ENCODE measurements around the gene DDX47.

DNA sequence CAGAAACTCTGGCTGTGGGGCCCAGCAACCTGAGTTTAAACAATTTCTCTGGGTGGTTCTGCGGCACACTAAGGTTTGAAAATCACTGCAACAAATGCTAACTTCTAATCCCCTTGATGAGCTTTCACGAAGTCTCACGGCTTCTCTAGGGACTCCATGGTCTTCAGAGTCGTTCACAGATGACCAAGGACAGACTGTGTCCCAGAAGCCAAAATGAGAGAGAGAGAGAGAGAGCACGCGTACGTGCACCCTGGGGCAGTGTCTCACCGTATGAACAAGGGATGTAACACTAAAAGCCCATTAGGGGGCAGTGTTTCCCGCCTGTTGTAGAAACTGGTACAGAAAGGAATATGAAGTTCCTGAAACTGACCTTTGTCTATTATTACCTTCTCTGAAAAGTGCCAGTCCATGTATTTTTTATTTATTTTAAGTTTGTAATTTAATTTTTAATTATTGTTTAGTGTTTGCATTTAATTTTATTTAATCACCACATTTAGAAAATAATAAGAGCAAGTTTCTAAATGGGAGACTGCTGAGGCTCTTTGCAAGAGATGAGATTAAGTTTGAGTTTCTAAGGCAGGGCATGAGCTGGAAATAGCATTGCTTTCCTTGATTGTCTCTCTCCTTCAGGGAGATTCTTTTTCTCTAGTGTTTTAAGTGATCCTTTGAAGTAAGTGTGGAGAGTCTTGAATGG lies 24.3 kb upstream of the DDX47 start:
- TF ChIP-seq SIN3A (IDR thresholded peaks at IDR 0.05; ENCODE audit: low read depth, low read length) (no peak), GABPA (IDR thresholded peaks at IDR 0.05; ENCODE audit: low read depth) (no peak), CBFB (IDR thresholded peaks at IDR 0.05; ENCODE audit: low read depth) (no peak)
- TF ChIP-seq, protein P1, sequence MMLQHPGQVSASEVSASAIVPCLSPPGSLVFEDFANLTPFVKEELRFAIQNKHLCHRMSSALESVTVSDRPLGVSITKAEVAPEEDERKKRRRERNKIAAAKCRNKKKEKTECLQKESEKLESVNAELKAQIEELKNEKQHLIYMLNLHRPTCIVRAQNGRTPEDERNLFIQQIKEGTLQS (IDR thresholded peaks at IDR 0.05; ENCODE audit: borderline replicate concordance, extremely low read depth, low read depth, low read length) = no peak
- TF ChIP-seq, protein P2, sequence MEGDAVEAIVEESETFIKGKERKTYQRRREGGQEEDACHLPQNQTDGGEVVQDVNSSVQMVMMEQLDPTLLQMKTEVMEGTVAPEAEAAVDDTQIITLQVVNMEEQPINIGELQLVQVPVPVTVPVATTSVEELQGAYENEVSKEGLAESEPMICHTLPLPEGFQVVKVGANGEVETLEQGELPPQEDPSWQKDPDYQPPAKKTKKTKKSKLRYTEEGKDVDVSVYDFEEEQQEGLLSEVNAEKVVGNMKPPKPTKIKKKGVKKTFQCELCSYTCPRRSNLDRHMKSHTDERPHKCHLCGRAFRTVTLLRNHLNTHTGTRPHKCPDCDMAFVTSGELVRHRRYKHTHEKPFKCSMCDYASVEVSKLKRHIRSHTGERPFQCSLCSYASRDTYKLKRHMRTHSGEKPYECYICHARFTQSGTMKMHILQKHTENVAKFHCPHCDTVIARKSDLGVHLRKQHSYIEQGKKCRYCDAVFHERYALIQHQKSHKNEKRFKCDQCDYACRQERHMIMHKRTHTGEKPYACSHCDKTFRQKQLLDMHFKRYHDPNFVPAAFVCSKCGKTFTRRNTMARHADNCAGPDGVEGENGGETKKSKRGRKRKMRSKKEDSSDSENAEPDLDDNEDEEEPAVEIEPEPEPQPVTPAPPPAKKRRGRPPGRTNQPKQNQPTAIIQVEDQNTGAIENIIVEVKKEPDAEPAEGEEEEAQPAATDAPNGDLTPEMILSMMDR (IDR thresholded peaks at IDR 0.05 in 2 of 3, conservative IDR thresholded peaks at IDR 0.05 in 1 of 3; ENCODE audit: control insufficient read depth in 2 of 3, extremely low read depth in 1 of 3, insufficient read depth in 1 of 3, low read depth in 3 of 3, low read length in 3 of 3) = peak; percentile 67 to 86 (median 83)
- TF ChIP-seq, protein P3, sequence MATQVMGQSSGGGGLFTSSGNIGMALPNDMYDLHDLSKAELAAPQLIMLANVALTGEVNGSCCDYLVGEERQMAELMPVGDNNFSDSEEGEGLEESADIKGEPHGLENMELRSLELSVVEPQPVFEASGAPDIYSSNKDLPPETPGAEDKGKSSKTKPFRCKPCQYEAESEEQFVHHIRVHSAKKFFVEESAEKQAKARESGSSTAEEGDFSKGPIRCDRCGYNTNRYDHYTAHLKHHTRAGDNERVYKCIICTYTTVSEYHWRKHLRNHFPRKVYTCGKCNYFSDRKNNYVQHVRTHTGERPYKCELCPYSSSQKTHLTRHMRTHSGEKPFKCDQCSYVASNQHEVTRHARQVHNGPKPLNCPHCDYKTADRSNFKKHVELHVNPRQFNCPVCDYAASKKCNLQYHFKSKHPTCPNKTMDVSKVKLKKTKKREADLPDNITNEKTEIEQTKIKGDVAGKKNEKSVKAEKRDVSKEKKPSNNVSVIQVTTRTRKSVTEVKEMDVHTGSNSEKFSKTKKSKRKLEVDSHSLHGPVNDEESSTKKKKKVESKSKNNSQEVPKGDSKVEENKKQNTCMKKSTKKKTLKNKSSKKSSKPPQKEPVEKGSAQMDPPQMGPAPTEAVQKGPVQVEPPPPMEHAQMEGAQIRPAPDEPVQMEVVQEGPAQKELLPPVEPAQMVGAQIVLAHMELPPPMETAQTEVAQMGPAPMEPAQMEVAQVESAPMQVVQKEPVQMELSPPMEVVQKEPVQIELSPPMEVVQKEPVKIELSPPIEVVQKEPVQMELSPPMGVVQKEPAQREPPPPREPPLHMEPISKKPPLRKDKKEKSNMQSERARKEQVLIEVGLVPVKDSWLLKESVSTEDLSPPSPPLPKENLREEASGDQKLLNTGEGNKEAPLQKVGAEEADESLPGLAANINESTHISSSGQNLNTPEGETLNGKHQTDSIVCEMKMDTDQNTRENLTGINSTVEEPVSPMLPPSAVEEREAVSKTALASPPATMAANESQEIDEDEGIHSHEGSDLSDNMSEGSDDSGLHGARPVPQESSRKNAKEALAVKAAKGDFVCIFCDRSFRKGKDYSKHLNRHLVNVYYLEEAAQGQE (IDR thresholded peaks at IDR 0.05; ENCODE audit: low read depth, low read length) = no peak

All from GM12878 (cell line).